Endothelial cell of umbilical vein (primary cell): Measurements from ENCODE around the gene L3MBTL4. TPM values are rescaled to one million over a fixed set of nuclear protein-coding genes. Genes with fewer than 3 reads are reported as not detected.

Experiments
- BruUV-seq: library from RNA; stranded (reverse); fragments of 400-500 nt; replicated peaks from 2 replicates; lab custom pipeline; 2021; lab: Mats Ljungman, UMichigan
- CTCF ChIA-PET: fragments of 300-600, 350-600 bp; sonication (Branson Sonifier 250); formaldehyde crosslinking; loops from one replicate; lab custom pipeline; 2021; ENCODE audit warnings: antibody characterized with exemption, inconsistent platforms; lab: Charles Lee
- POLR2A ChIA-PET: fragments of 300-600, 350-600 bp; sonication (Branson Sonifier 250); formaldehyde crosslinking; loops from one replicate; lab custom pipeline; 2021; ENCODE audit warnings: antibody characterized with exemption, inconsistent platforms; lab: Charles Lee
- DNase-seq: peaks from one replicate; pipeline ENCODE4 v3.0.0-alpha.2; 2011; ENCODE audit warnings: low read depth, low spot score
- FAIRE-seq: peaks from 2 replicates; lab custom pipeline; 2011; peaks lifted over from hg19 to GRCh38; lab: Jason Lieb, UNC
- H2AFZ ChIP-seq: 2 replicates; pipeline ENCODE4 v1.6.0; 2012; ENCODE audit warnings: low read depth, low read length, control low read depth, inconsistent platforms
- H3K27ac ChIP-seq: 2 replicates; pipeline ENCODE4 v1.5.1; 2011; ENCODE audit warnings: low read depth, mild to moderate bottlenecking, control low read depth, low read length, moderate library complexity; ENCODE audit not compliant: insufficient read depth
- H3K27me3 ChIP-seq, 2 experiments: 2 replicates each; pipeline versions ENCODE4 v1.6.0 to v1.6.1; 2011; ENCODE audit warnings: low read length in 2 of 2, mixed read lengths in 1 of 2; ENCODE audit not compliant: control insufficient read depth in 2 of 2, insufficient read depth in 2 of 2
- H3K36me3 ChIP-seq, 2 experiments: 2 replicates in 1 of 2; 3 replicates in 1 of 2; pipeline ENCODE4 v1.5.1; 2011; ENCODE audit warnings: low read length in 2 of 2, mild to moderate bottlenecking in 1 of 2, moderate library complexity in 1 of 2; ENCODE audit not compliant: control insufficient read depth in 2 of 2, insufficient read depth in 2 of 2; ENCODE audit errors: extremely low read depth in 1 of 2
- H3K4me1 ChIP-seq: 3 replicates; pipeline ENCODE4 v1.5.1; 2011; ENCODE audit warnings: mild to moderate bottlenecking, low read length; ENCODE audit not compliant: control insufficient read depth, insufficient read depth; ENCODE audit errors: extremely low read depth
- H3K4me2 ChIP-seq: 2 replicates; pipeline ENCODE4 v1.6.1; 2011; ENCODE audit warnings: low read length, control low read depth, mixed read lengths; ENCODE audit not compliant: insufficient read depth
- H3K4me3 ChIP-seq, 3 experiments: fragments of 200-600 bp in 1 of 3; sonication (generic), shearing (Covaris generic) in 1 of 3; replicated peaks in 1 of 3; 2 replicates each; pipeline ENCODE4 v1.5.1; 2011 to 2016; ENCODE audit warnings: control low read depth in 3 of 3, low read length in 3 of 3, mild to moderate bottlenecking in 2 of 3, inconsistent platforms in 1 of 3, low read depth in 1 of 3, moderate library complexity in 1 of 3; ENCODE audit not compliant: insufficient read depth in 1 of 3
- H3K79me2 ChIP-seq: 2 replicates; pipeline ENCODE4 v1.6.0; 2012; ENCODE audit warnings: low read length, inconsistent platforms; ENCODE audit not compliant: control insufficient read depth, insufficient read depth
- H3K9ac ChIP-seq: replicated peaks from 2 replicates; pipeline ENCODE3; 2011; ENCODE audit warnings: low read length, control low read depth; ENCODE audit not compliant: insufficient read depth; ENCODE audit errors: extremely low read depth
- H3K9me1 ChIP-seq: replicated peaks from 3 replicates; pipeline ENCODE4 v1.6.0; 2011; ENCODE audit warnings: mild to moderate bottlenecking, low read length; ENCODE audit not compliant: control insufficient read depth, insufficient read depth; ENCODE audit errors: extremely low read depth
- H3K9me3 ChIP-seq: replicated peaks from 2 replicates; pipeline ENCODE4 v1.5.1; 2012; ENCODE audit warnings: low read length, inconsistent platforms; ENCODE audit not compliant: control insufficient read depth, insufficient read depth
- H4K20me1 ChIP-seq: replicated peaks from 2 replicates; pipeline ENCODE3; 2011; ENCODE audit warnings: mild to moderate bottlenecking, low read length; ENCODE audit not compliant: control insufficient read depth, insufficient read depth; ENCODE audit errors: extremely low read depth
- EZH2 ChIP-seq: IDR thresholded peaks from 2 replicates; pipeline ENCODE4 v1.6.1; 2012; ENCODE audit warnings: borderline replicate concordance, low read depth, mild to moderate bottlenecking, moderate library complexity, low read length, inconsistent platforms; ENCODE audit not compliant: severe bottlenecking
- MYC ChIP-seq: IDR thresholded peaks from one replicate; pipeline ENCODE4 v1.6.1; 2011; ENCODE audit warnings: mild to moderate bottlenecking, low read depth, low read length
- POLR2A ChIP-seq: IDR thresholded peaks from 2 replicates; pipeline ENCODE4 v1.6.1; 2012; ENCODE audit warnings: low read depth, mild to moderate bottlenecking, control low read depth, low read length
- POLR2AphosphoS5 ChIP-seq: IDR thresholded peaks from 2 replicates; pipeline ENCODE4 v1.6.1; 2012; ENCODE audit warnings: low read depth, mild to moderate bottlenecking, control low read depth, low read length, moderate library complexity; ENCODE audit not compliant: insufficient read depth
- dilution Hi-C: fragments of 300-500 bp; cut with MboI; formaldehyde crosslinking; loops from one replicate; pipeline ENCODE4 v1.15.0; 2019; ENCODE audit warnings: low sequenced_read_pairs; ENCODE audit not compliant: extremely low pct_ligation_motif_present
- intact Hi-C: fragments of 100-400 bp; cut with micrococcal nuclease; formaldehyde crosslinking; loops from one replicate; pipeline ENCODE4 v1.10.0; 2022
- polyA plus RNA-seq, 4 experiments: library from polyadenylated mRNA; depleted of rRNA in 3 of 4; stranded (reverse) in 3 of 4; unstranded in 1 of 4; fragments of >200 nt; gene quantifications; 2 replicates each; pipeline versions ENCODE4 v1.2.1 to v1.2.3, GENCODE V29; 2011 to 2012; ENCODE audit warnings: missing spikeins in 1 of 4
- total RNA-seq: library from RNA; stranded (reverse); gene quantifications from 2 replicates; pipeline ENCODE4 v1.2.3, GENCODE V29; 2021
- TF ChIP-seq, protein P1 (sequence below): IDR thresholded peaks from 2 replicates; pipeline ENCODE4 v1.6.1; 2011; ENCODE audit not compliant: insufficient read depth, insufficient read length

Gene L3MBTL4
- total and polyA plus RNA-seq, 2 donors (not counting 3 experiments of a cell fraction or from before 2014, with no cell fraction given): 0.80 TPM; not detected in 1

DNA sequence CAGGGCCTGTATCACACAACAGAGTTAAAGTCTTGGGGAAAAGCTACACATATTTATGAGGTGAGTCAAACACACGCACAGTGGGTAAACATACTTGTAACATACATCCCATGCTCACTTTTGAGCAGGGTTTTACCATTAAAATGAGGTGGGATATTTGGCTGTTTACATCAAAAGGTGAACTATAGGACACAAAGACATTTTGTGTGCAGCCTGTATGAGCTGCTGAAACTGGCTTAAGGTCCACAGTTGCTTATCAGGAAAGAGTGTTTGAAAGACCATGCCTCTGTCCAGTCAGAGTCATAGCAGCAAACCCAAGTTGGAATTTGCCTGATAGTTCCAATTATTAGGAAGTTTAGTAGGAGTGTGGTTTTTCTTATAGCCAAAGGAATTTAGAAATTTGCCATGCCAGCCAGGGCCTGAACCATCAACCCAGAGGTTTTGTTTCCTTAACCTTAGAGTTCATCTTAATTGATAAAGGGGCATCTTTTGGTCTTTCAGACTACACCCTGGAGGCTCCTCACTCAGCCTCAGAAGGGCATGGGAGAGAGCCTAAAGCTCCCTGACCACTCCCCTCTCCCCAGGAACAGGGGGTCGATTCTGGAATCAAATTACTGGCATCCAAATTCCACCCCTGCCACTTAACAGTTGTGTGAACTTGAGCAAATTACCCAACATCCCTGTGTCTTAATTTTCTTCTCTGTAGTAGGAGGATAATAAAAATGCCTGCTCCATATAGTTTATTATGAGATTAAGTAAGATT is 29.9 kb upstream of the L3MBTL4 start:
- H3K36me3 ChIP-seq: no peaks in the 10 kb centered on the region
- H3K27me3 ChIP-seq: no peaks in the 10 kb centered on the region
- ChIA-PET POLR2A (no interaction called here), CTCF (interaction anchor here (1.0 kb wide), 1 partner anchor 576 kb away, joined by 3 read pairs; no protein-coding TSS in a partner anchor)
- no peak overlapping the region for H3K4me3 ChIP-seq
- H3K9me1 ChIP-seq: no peaks in the 10 kb centered on the region
- H3K79me2 ChIP-seq: no peaks in the 10 kb centered on the region
- no peak overlapping the region for H3K9ac ChIP-seq
- intact Hi-C loops: no loop called here
- no peaks in the 10 kb centered on the region for H3K4me1 ChIP-seq
- DNase-seq (no peak), FAIRE-seq (no peak)
- no peaks in the 10 kb centered on the region for H4K20me1 ChIP-seq
- no TSS peak for BruUV-seq
- TF ChIP-seq, protein P1, sequence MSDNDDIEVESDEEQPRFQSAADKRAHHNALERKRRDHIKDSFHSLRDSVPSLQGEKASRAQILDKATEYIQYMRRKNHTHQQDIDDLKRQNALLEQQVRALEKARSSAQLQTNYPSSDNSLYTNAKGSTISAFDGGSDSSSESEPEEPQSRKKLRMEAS: no peak
- TF ChIP-seq POLR2A: no peak
- no peak for TF ChIP-seq EZH2
- no peak overlapping the region for H3K27ac ChIP-seq
- dilution Hi-C loops: no loop called here
- no peaks in the 10 kb centered on the region for H3K9me3 ChIP-seq
- no peak overlapping the region for H2AFZ ChIP-seq
- H3K4me2 ChIP-seq: no peak overlapping the region

DNA sequence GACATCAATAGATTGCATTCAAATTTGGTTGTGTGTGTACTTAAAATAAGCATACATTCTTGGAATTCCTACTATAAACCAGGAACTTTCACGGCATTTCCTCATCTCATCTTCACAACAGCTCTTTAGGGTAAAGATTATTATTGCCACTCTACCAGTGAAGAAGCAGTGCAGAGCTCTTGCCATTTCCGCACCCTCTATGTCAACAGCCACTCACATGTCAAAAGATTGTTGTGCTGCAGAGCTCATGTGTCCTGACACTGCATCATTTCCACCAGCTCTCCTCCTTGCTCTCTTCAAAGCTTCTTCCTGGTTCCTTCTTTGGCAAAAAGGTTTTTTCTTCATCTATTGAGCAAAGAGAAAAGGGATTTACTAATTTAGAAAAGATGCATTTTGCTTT is 26.5 kb upstream of the L3MBTL4 start:
- no TSS peak for BruUV-seq
- Histone ChIP-seq H3K4me2 (no peak overlapping the region), H2AFZ (no peak overlapping the region), H3K79me2 (no peaks in the 10 kb centered on the region), H3K27me3 (no peaks in the 10 kb centered on the region), H3K9me3 (no peaks in the 10 kb centered on the region), H3K27ac (no peak overlapping the region), H3K9ac (no peak overlapping the region), H4K20me1 (no peaks in the 10 kb centered on the region), H3K36me3 (no peaks in the 10 kb centered on the region), H3K4me3 (no peak overlapping the region), H3K4me1 (no peaks in the 10 kb centered on the region), H3K9me1 (no peaks in the 10 kb centered on the region)
- DNase-seq: no peak
- TF ChIP-seq MYC (no peak), POLR2A (no peak), POLR2AphosphoS5 (no peak)
- POLR2A ChIA-PET: no interaction called here
- CTCF ChIA-PET: no interaction called here
- intact Hi-C loops: no loop called here
- dilution Hi-C loops: no loop called here
- FAIRE-seq: no peak
